Measurements from ENCODE around the gene CAPN14. TPM values are rescaled to one million over a fixed set of nuclear protein-coding genes. Genes with fewer than 3 reads are reported as not detected.

The CAPN14 gene
- total RNA-seq, 1 donor, result 0.09 TPM

DNA sequence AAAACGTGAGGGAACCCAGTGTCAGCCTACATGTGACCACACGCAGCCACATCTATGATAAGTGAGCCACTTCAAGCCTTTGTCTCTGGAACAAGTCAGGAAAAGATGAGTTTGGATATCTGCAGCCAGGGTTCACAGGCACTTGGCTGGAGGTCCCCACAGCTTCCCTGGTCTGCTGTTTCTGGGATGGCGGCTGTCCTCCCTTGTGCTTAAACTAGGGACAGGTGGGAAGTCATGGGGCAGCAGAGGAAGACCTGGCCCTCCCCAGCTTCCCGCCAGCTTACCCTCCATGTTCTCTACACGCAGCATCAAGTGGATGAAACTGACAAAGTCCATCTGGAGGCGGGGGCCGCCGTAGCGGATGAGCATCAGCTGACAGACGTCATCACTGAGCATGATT lies 40.6 kb downstream of the CAPN14 start:
- no peak overlapping the region for H3K4me3 ChIP-seq (ENCODE audit: low read depth, low read length)
- TF ChIP-seq CTCF (IDR thresholded peaks at IDR 0.05; ENCODE audit: insufficient read depth, low read length), result no peak
- no peak for DNase-seq (ENCODE audit: low read depth)

DNA sequence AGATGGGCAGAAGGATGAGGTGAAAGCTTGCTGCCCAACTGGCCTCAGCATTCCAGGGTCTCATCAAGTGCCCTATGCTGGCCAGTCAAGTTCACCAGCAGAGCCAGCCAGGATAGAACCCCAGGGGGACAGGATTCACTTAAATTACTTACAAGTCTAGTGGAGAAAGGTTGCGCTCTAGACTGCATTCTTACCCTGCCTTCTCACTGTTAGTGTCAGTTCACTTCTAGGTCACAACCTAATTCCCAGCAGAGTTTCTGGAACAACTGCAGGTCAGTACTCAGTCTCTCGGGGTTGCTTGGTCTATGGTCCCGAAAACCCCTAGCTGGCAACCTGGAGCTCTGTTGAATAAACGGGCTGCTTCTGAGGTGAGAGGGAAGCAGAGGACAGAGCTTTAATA lies 46.2 kb downstream of the CAPN14 start:
- no peak overlapping the region for H3K4me3 ChIP-seq (ENCODE audit: low read depth, low read length)
- no peak for TF ChIP-seq CTCF (IDR thresholded peaks at IDR 0.05; ENCODE audit: insufficient read depth, low read length)
- DNase-seq (ENCODE audit: low read depth), result no peak

GRCh38 chr2:31170071-31170698 lies 47.1 kb downstream of the CAPN14 start:
- peak; percentile 94 for TF ChIP-seq CTCF (IDR thresholded peaks at IDR 0.05; ENCODE audit: insufficient read depth, low read length)
- peak; percentile 71 for DNase-seq (ENCODE audit: low read depth)
- H3K4me3 ChIP-seq (ENCODE audit: low read depth, low read length), result no peak overlapping the region

DNA sequence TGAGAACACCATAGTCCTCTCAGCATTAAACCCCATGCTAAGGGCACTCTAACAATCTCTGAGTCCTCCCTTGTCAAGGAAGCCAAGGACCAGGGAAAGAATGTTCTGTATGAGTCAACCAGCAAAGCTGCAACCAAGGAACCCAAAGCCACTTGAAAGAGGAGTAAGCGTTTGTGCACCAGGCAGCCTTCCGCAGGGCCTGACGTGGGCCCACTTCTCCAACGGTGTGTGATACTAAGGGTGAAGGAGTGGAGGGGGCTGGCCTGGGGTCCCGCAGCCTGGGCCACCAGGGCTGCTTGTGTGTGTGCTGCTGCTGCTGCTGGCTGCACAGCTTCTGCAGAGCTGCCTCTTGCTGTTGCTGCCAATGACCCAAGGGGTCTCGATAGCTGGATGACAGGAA lies 49.0 kb downstream of the CAPN14 start:
- DNase-seq (ENCODE audit: low read depth), result no peak
- H3K4me3 ChIP-seq (ENCODE audit: low read depth, low read length), result no peak overlapping the region
- no peak for TF ChIP-seq CTCF (IDR thresholded peaks at IDR 0.05; ENCODE audit: insufficient read depth, low read length)

DNA sequence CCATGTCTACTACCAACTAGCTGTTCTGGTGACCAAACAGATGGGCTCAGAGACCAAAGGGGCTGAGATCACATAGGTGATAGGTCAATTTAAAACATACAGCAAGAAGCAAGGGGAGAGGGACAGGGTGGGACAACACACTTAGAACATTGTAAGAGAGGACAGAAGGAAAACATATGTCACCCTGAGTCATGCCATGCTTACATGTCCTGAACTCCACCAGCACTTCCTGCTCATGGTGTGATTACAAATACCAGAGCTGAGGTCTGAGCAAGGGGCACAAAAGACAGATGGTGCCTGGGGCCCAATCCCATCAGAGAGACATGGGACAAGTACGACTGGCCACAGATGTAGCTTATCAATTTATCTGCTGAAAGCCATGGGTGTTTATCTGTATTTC lies 50.4 kb downstream of the CAPN14 start:
- DNase-seq (ENCODE audit: low read depth), result no peak
- no peak overlapping the region for H3K4me3 ChIP-seq (ENCODE audit: low read depth, low read length)
- no peak for TF ChIP-seq CTCF (IDR thresholded peaks at IDR 0.05; ENCODE audit: insufficient read depth, low read length)

DNA sequence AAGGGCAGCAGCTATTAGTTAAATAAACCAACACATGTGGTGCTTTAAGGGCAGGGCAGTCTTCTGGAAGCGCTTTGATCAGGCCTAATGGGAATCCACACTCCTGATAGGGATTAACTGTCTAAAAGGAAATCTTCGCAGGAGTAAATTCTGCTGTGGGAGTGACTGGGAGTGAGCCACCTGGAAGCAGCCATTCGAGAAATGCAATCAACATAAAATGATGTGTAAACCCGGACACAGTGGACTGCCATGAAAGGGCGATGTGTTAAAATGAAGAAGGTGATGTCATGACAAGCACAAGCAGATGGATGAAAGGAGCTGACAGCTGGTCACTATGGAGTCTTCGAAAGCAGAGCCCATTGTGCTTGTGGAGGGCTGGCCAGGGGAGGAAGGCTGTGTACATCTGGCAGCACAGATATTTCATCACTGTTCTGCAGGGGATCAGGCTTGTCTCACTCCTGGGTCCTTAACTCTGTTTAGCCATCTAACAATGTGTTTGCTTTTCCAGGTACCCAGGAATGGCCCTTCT lies 54.2 kb downstream of the CAPN14 start:
- DNase-seq (ENCODE audit: low read depth), result no peak
- TF ChIP-seq CTCF (IDR thresholded peaks at IDR 0.05; ENCODE audit: insufficient read depth, low read length), result no peak
- H3K4me3 ChIP-seq (ENCODE audit: low read depth, low read length), result no peak overlapping the region

DNA sequence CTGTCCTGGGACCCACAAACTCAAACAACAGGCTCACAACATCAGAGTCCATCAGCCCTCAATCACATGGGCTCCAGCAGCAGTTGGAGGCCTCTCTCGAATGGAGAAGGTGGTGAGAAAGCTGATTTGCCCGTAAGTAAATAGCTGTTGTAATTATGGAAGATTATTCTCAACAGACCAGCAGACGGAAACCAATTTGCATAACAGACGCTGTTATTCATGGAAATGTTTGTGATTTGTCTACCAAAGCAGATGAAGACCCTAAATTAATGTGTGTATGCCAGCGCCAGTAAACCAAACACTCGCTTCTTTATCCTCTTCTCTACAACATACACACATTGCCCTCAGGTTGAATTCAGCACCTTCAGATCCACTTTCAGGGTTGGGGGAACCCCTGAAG lies 55.7 kb downstream of the CAPN14 start:
- no peak for DNase-seq (ENCODE audit: low read depth)
- no peak overlapping the region for H3K4me3 ChIP-seq (ENCODE audit: low read depth, low read length)
- no peak for TF ChIP-seq CTCF (IDR thresholded peaks at IDR 0.05; ENCODE audit: insufficient read depth, low read length)

Measured in fibroblast of the aortic adventitia (primary cell).